Panc1 (cell line): Measurements from ENCODE around the gene NID2.

ENCODE experiments used
- POLR2AphosphoS5 ChIP-seq: IDR thresholded peaks from 2 replicates; pipeline ENCODE4 v1.6.1; 2012; ENCODE audit warnings: mild to moderate bottlenecking, low read depth, low read length, moderate library complexity
- TF ChIP-seq, protein P1 (sequence below): fragments of 450-650 bp; IDR thresholded peaks from 2 replicates; pipeline ENCODE4 v1.5.1; 2017; ENCODE audit warnings: mild to moderate bottlenecking

GRCh38 chr14:51981218-51981854 is 87.5 kb downstream of the NID2 start:
- TF ChIP-seq, protein P1, sequence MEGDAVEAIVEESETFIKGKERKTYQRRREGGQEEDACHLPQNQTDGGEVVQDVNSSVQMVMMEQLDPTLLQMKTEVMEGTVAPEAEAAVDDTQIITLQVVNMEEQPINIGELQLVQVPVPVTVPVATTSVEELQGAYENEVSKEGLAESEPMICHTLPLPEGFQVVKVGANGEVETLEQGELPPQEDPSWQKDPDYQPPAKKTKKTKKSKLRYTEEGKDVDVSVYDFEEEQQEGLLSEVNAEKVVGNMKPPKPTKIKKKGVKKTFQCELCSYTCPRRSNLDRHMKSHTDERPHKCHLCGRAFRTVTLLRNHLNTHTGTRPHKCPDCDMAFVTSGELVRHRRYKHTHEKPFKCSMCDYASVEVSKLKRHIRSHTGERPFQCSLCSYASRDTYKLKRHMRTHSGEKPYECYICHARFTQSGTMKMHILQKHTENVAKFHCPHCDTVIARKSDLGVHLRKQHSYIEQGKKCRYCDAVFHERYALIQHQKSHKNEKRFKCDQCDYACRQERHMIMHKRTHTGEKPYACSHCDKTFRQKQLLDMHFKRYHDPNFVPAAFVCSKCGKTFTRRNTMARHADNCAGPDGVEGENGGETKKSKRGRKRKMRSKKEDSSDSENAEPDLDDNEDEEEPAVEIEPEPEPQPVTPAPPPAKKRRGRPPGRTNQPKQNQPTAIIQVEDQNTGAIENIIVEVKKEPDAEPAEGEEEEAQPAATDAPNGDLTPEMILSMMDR: no peak
- TF ChIP-seq POLR2AphosphoS5: no peak
